ENCODE measurements around the gene CACNA1G.

- no peak for TF ChIP-seq CTCF (IDR thresholded peaks at IDR 0.05; ENCODE audit: poor library complexity)
- TF ChIP-seq EZH2phosphoT487 (IDR thresholded peaks at IDR 0.05; ENCODE audit: low read depth, severe bottlenecking, unreplicated experiment), result no peak
These were observed 115.1 kb downstream of the CACNA1G start for GRCh38 chr17:50675627-50676026.

Measured in hepatocyte (in vitro differentiated cells).